HEK293 (cell line): ENCODE results near the gene SESN1.

Experiments used
- CTCF ChIA-PET: fragments of 350-600 bp; formaldehyde crosslinking; extraction: SDS; loops from one replicate; lab custom pipeline; 2021; ENCODE audit warnings: antibody characterized with exemption; lab: Yijun Ruan, JAX
- POLR2A ChIA-PET: fragments of 300-600 bp; formaldehyde crosslinking; extraction: SDS; loops from one replicate; lab custom pipeline; 2020; ENCODE audit warnings: antibody characterized with exemption, inconsistent platforms; lab: Yijun Ruan, JAX
- H3K27ac ChIP-seq: fragments of 200-500 bp; sonication (Bioruptor generic); 2 replicates; pipeline ENCODE4 v1.5.1; 2014; ENCODE audit warnings: low read depth, low read length, control low read depth, inconsistent platforms; ENCODE audit errors: extremely low read depth
- H3K36me3 ChIP-seq, 2 experiments: fragments of 200-500 bp in 1 of 2; sonication (Bioruptor generic) in 1 of 2; 1 replicate in 1 of 2; 2 replicates in 1 of 2; pipeline ENCODE4 v1.5.1; 2014 to 2017; ENCODE audit warnings: inconsistent platforms in 2 of 2, low read length in 2 of 2; ENCODE audit not compliant: control insufficient read depth in 2 of 2, insufficient read depth in 1 of 2
- H3K4me1 ChIP-seq: fragments of 200-500 bp; sonication (Bioruptor generic); 2 replicates; pipeline ENCODE4 v1.5.1; 2014; ENCODE audit warnings: mild to moderate bottlenecking, low read length, inconsistent platforms; ENCODE audit not compliant: control insufficient read depth, insufficient read depth
- H3K4me3 ChIP-seq: 2 replicates; pipeline ENCODE4 v1.5.1; 2011; ENCODE audit warnings: low read depth, mild to moderate bottlenecking, control low read depth, low read length, moderate library complexity
- H3K9me3 ChIP-seq: fragments of 200-500 bp; sonication (Bioruptor generic); 2 replicates; pipeline ENCODE4 v1.5.1; 2014; ENCODE audit warnings: low read depth, low read length, inconsistent platforms; ENCODE audit not compliant: control insufficient read depth, insufficient read depth
- EGR2 ChIP-seq: fragments of 450-650 bp; formaldehyde crosslinking; IDR thresholded peaks from 2 replicates; pipeline ENCODE4 v1.5.1; 2016; ENCODE audit warnings: low read depth, missing biosample characterization, missing genetic modification characterization
- HOXD13 ChIP-seq: sonication (generic); formaldehyde crosslinking; IDR thresholded peaks from 2 replicates; pipeline ENCODE4 v1.8.0; 2022; ENCODE audit warnings: missing genetic modification reagents, borderline replicate concordance
- OSR2 ChIP-seq: fragments of 450-650 bp; formaldehyde crosslinking; IDR thresholded peaks from 2 replicates; pipeline ENCODE4 v1.5.1; 2016; ENCODE audit warnings: missing biosample characterization, missing genetic modification characterization
- ZBTB1 ChIP-seq: fragments of 450-650 bp; formaldehyde crosslinking; IDR thresholded peaks from 2 replicates; pipeline ENCODE4 v1.5.1; 2016; ENCODE audit warnings: missing biosample characterization, missing genetic modification characterization
- ZBTB17 ChIP-seq: fragments of 450-650 bp; formaldehyde crosslinking; IDR thresholded peaks from 2 replicates; pipeline ENCODE4 v1.5.1; 2016; ENCODE audit warnings: missing biosample characterization, missing genetic modification characterization
- ZIC2 ChIP-seq: fragments of 450-650 bp; formaldehyde crosslinking; IDR thresholded peaks from 2 replicates; pipeline ENCODE4 v1.5.1; 2016; ENCODE audit warnings: missing biosample characterization, missing genetic modification characterization
- ZNF223 ChIP-seq: fragments of 450-650 bp; formaldehyde crosslinking; IDR thresholded peaks from 2 replicates; pipeline ENCODE4 v1.5.1; 2016; ENCODE audit warnings: missing biosample characterization, missing genetic modification characterization
- ZNF24 ChIP-seq: fragments of 450-650 bp; formaldehyde crosslinking; IDR thresholded peaks from 2 replicates; pipeline ENCODE4 v1.5.1; 2016; ENCODE audit warnings: missing biosample characterization, missing genetic modification characterization
- ZNF449 ChIP-seq: fragments of 450-650 bp; formaldehyde crosslinking; IDR thresholded peaks from 2 replicates; pipeline ENCODE4 v1.5.1; 2017; ENCODE audit warnings: missing biosample characterization, mild to moderate bottlenecking, missing genetic modification characterization, moderate library complexity
- ZNF664 ChIP-seq: fragments of 450-650 bp; formaldehyde crosslinking; IDR thresholded peaks from 2 replicates; pipeline ENCODE4 v1.5.1; 2016; ENCODE audit warnings: missing biosample characterization, missing genetic modification characterization
- ZNF704 ChIP-seq: fragments of 450-650 bp; formaldehyde crosslinking; IDR thresholded peaks from 2 replicates; pipeline ENCODE4 v1.5.1; 2016; ENCODE audit warnings: missing biosample characterization, missing genetic modification characterization
- ZSCAN16 ChIP-seq: fragments of 450-650 bp; formaldehyde crosslinking; IDR thresholded peaks from 2 replicates; pipeline ENCODE4 v1.5.1; 2016; ENCODE audit warnings: missing biosample characterization, missing genetic modification characterization

Gene SESN1

GRCh38 chr6:108944707-108945680, 149.7 kb downstream of the SESN1 start:
- CTCF ChIA-PET: interaction anchor here (0.6 to 1.8 kb wide), 4 partner anchors 27 to 552 kb away, joined by 3 to 6 read pairs (median 3); no protein-coding TSS in a partner anchor
- POLR2A ChIA-PET: interaction anchor here (1.3 kb wide), 1 partner anchor 22 kb away, joined by 3 read pairs; no protein-coding TSS in a partner anchor
- Histone ChIP-seq H3K9me3 (no peaks in the 10 kb centered on the region), H3K4me1 (peaks cover 16% of the 10 kb centered on the region), H3K36me3 (no peaks in the 10 kb centered on the region), H3K4me3 (no peak overlapping the region), H3K27ac (no peak overlapping the region)
- TF ChIP-seq ZNF704 (tag by site-specific recombination) (no peak), ZNF664 (tag by site-specific recombination) (0 out of 2 replicates have a peak, but pooled peaks have one; percentile 33), ZNF223 (tag by site-specific recombination) (no peak)

GRCh38 chr6:108944071-108944470, 150.6 kb downstream of the SESN1 start:
- Histone ChIP-seq H3K36me3 (no peaks in the 10 kb centered on the region), H3K4me3 (no peak overlapping the region), H3K9me3 (no peaks in the 10 kb centered on the region), H3K4me1 (peaks cover 16% of the 10 kb centered on the region), H3K27ac (no peak overlapping the region)
- CTCF ChIA-PET: interaction anchor here (0.6 kb wide), 2 partner anchors 26 to 30 kb away, joined by 3 to 5 read pairs; no protein-coding TSS in a partner anchor
- POLR2A ChIA-PET: no interaction called here
- TF ChIP-seq ZNF449: peak; percentile 87
- no peak for TF ChIP-seq HOXD13 (CRISPR knock-in tag)
- TF ChIP-seq ZNF24 (tag by site-specific recombination): no peak
- no peak for TF ChIP-seq ZSCAN16 (tag by site-specific recombination)
- TF ChIP-seq EGR2 (tag by site-specific recombination): no peak
- TF ChIP-seq ZIC2 (tag by site-specific recombination): peak; percentile 81

GRCh38 chr6:108942556-108943492, 151.8 kb downstream of the SESN1 start:
- Histone ChIP-seq H3K4me1 (peaks cover 10% of the 10 kb centered on the region), H3K27ac (no peak overlapping the region)
- TF ChIP-seq OSR2 (tag by site-specific recombination) (peak; percentile 42), ZBTB1 (tag by site-specific recombination) (no peak), ZBTB17 (0 out of 2 replicates have a peak, but pooled peaks have one; percentile 38)
- TF ChIP-seq, all 188 proteins: peak for 2
- ChIA-PET POLR2A (no interaction called here), CTCF (interaction anchor here (0.8 kb wide), 1 partner anchor 28 kb away, joined by 4 read pairs; no protein-coding TSS in a partner anchor)
- Histone ChIP-seq H3K36me3 (no peaks in the 10 kb centered on the region), H3K4me3 (no peak overlapping the region), H3K9me3 (no peaks in the 10 kb centered on the region)
